Activated T-helper 2 cell treated with anti-CD3 and anti-CD28 coated beads, Interferon-gamma antibody, Interleukin-2, Interleukin-4, amounts not matched to agents 10 μg/mL and 5 μg/mL and 100 μg/mL, durations not matched to agents 14 hours and 24 hours and 36 hours (primary cell): ENCODE data around the gene CAPN13. TPM values are rescaled to one million over a fixed set of nuclear protein-coding genes. Genes with fewer than 3 reads are reported as not detected.

Experiments used
- DNase-seq: peaks from one replicate; pipeline ENCODE4 v3.0.0; 2021; ENCODE audit warnings: low spot score
- H3K27ac Mint-ChIP-seq: one replicate; pipeline ENCODE4 v1.8.0; 2021; ENCODE audit warnings: mixed read lengths
- H3K27me3 Mint-ChIP-seq: one replicate; pipeline ENCODE4 v1.8.0; 2021; ENCODE audit warnings: low read depth, mixed read lengths
- H3K36me3 Mint-ChIP-seq: one replicate; pipeline ENCODE4 v1.8.0; 2021; ENCODE audit warnings: low read depth, mixed read lengths
- H3K4me1 Mint-ChIP-seq: one replicate; pipeline ENCODE4 v1.8.0; 2021; ENCODE audit warnings: low read depth, mixed read lengths
- H3K4me3 Mint-ChIP-seq: one replicate; pipeline ENCODE4 v1.8.0; 2021; ENCODE audit warnings: low read depth, mild to moderate bottlenecking, moderate library complexity, mixed read lengths
- H3K9me3 Mint-ChIP-seq: one replicate; pipeline ENCODE4 v1.8.0; 2021; ENCODE audit warnings: mixed read lengths
- intact Hi-C: fragments of 100-400 bp; cut with micrococcal nuclease; formaldehyde crosslinking; loops from one replicate; pipeline ENCODE4 v1.15.1; 2023
- total RNA-seq: library from RNA; stranded (reverse); gene quantifications from 2 replicates; pipeline ENCODE4 v1.2.3, GENCODE V29; 2022

CAPN13 gene
- total RNA-seq, 1 donor from 2014 or later: not detected

- no peak for DNase-seq
- H3K4me1 Mint-ChIP-seq: no peaks in the 10 kb centered on the region
- H3K4me3 Mint-ChIP-seq: no peak overlapping the region
Measured at GRCh38 chr2:30694286-30695055, 112.8 kb downstream of the CAPN13 start.

DNA sequence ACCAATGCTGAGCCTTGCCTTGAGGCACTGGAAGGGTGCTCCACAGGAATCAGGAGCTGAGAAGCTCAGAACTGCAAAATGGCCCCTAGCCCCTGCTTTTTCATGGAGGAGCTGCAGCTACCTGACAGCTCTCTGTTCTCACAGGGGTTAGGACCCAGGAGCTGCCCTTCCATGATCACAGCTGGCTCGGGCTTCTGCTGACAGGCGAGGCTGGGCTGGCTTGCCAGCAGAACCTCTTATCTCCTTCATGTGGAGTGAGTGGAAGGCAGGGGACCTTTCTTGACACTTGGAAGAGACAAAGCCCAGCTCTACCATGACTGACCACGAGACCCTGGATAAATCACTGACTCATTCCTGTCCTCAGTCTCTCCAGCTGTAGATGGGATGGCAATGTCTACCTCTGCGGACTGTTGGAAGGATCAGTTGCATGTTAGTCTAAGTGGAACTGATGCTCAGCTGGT, 113.4 kb downstream of the CAPN13 start:
- Mint-ChIP-seq H3K9me3 (no peaks in the 10 kb centered on the region), H3K4me3 (no peak overlapping the region), H3K27ac (no peak overlapping the region), H3K36me3 (no peaks in the 10 kb centered on the region), H3K27me3 (peaks cover 2% of the 10 kb centered on the region), H3K4me1 (no peaks in the 10 kb centered on the region)
- intact Hi-C loops: no loop called here
- DNase-seq: peak; percentile 7

More at GRCh38 chr2:30694286-30695055, 112.8 kb downstream of the CAPN13 start:
- H3K27me3 Mint-ChIP-seq: peaks cover 2% of the 10 kb centered on the region
- H3K27ac Mint-ChIP-seq: no peak overlapping the region
- intact Hi-C loops: no loop called here
- no peaks in the 10 kb centered on the region for H3K9me3 Mint-ChIP-seq
- H3K36me3 Mint-ChIP-seq: no peaks in the 10 kb centered on the region

DNA sequence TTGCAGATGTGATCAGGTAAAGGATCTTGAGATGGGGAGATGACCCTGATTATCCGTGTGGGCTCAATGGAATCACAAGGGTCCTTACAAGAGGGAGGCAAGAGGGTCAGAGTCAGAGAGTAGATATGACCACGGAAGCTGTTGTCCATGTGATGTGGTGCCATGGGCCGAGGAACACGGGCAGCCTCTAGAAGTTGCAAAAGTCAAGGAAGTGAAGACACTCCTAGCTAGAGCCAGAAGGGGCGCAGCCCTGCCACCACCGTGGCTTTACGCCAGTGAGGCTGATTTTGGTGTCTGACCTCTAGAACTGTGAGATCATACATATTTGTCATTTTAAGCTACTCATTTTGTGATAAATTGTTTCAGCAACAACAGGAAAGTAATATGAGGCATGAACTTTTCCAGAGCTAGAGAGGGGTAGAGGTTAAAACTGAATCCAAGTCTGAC, 114.4 kb downstream of the CAPN13 start:
- Mint-ChIP-seq H3K36me3 (no peaks in the 10 kb centered on the region), H3K4me1 (no peaks in the 10 kb centered on the region), H3K27ac (no peak overlapping the region), H3K9me3 (no peaks in the 10 kb centered on the region), H3K4me3 (no peak overlapping the region), H3K27me3 (peaks cover 2% of the 10 kb centered on the region)
- DNase-seq: no peak
- intact Hi-C loops: no loop called here

DNA sequence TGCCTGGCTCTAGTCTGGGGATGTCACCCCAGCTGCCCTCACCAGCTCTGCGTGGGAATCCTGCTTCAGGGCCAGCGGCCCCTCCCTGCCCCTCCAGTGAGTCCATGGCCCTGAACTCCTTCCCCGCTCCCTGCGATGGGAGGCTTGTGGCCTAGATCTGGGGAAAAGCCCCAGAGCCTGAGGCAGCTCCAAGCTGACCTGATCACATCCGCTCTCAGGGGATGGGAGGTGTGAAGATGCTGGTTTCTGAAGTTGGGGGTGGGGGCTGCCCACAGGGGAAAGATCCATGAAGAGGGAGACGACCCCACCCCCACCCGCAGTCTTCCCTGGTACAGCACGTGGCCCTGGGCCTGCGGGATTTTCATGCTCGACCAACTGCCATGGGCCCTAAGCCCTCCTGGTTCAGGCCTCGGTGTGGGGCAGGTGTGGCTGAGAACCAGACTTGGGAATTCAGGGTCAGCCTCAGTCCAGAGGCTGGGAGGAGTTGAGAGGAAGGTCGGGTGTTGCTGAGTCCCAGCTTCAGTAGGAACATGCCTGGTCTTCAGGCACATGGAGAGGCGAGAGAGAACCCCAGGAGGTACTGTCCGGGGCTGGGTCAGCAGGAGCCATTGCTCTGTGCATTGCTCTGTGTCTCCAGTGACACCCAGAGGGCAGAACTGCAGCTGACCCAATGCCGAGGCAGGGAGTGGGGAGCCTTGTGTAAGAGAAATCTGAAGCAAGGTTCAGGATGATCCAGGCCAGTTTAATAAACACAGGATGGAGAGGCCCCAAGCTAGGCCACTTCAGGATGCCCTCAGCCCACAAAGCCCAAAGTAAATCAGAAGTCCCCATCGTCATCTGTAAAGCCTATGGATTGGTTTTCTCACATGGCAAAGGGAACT, 115.1 kb downstream of the CAPN13 start:
- Mint-ChIP-seq H3K4me1 (no peaks in the 10 kb centered on the region), H3K36me3 (no peaks in the 10 kb centered on the region), H3K9me3 (no peaks in the 10 kb centered on the region), H3K4me3 (no peak overlapping the region), H3K27ac (no peak overlapping the region), H3K27me3 (peaks cover 2% of the 10 kb centered on the region)
- intact Hi-C loops: no loop called here
- no peak for DNase-seq

- Mint-ChIP-seq H3K27ac (no peak overlapping the region), H3K4me3 (no peak overlapping the region), H3K4me1 (no peaks in the 10 kb centered on the region), H3K36me3 (no peaks in the 10 kb centered on the region), H3K9me3 (no peaks in the 10 kb centered on the region), H3K27me3 (no peaks in the 10 kb centered on the region)
- peak; percentile 6 for DNase-seq
- intact Hi-C loops: no loop called here
Measured at GRCh38 chr2:30691091-30691947, 115.9 kb downstream of the CAPN13 start.

DNA sequence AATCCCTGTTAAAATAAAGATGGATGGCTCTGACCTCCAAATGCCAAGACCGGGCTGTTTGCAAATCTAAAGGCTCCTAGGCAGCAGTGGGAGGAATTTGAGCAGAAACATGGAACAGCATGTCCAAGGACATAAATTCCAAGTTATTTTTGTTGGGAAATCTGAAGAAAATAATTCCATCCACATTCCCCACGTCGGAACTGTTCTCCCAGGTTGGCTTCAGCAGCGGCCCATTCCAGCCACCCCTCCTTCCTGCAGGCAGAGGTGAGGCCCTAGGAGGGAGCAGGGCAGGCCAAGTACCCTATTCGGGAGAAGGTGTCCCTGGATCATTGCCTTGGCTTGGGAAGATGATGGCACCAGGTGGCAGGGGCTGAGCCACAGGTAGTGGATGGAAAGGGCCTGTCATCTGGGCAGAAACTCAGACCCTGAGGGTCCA, 117.1 kb downstream of the CAPN13 start:
- no peaks in the 10 kb centered on the region for H3K27me3 Mint-ChIP-seq
- no peaks in the 10 kb centered on the region for H3K4me1 Mint-ChIP-seq
- no peaks in the 10 kb centered on the region for H3K9me3 Mint-ChIP-seq
- no peak overlapping the region for H3K27ac Mint-ChIP-seq
- H3K4me3 Mint-ChIP-seq: no peak overlapping the region
- no peak for DNase-seq
- no peaks in the 10 kb centered on the region for H3K36me3 Mint-ChIP-seq
- intact Hi-C loops: no loop called here

GRCh38 chr2:30689496-30690125, 117.6 kb downstream of the CAPN13 start:
- Mint-ChIP-seq H3K36me3 (no peaks in the 10 kb centered on the region), H3K27me3 (no peaks in the 10 kb centered on the region), H3K9me3 (no peaks in the 10 kb centered on the region), H3K4me3 (no peak overlapping the region), H3K4me1 (no peaks in the 10 kb centered on the region), H3K27ac (no peak overlapping the region)
- intact Hi-C loops: no loop called here
- DNase-seq: no peak

- no peaks in the 10 kb centered on the region for H3K9me3 Mint-ChIP-seq
- no peaks in the 10 kb centered on the region for H3K27me3 Mint-ChIP-seq
- no peak overlapping the region for H3K27ac Mint-ChIP-seq
- DNase-seq: no peak
- H3K4me3 Mint-ChIP-seq: no peak overlapping the region
- no peaks in the 10 kb centered on the region for H3K36me3 Mint-ChIP-seq
- intact Hi-C loops: no loop called here
- no peaks in the 10 kb centered on the region for H3K4me1 Mint-ChIP-seq
Measured at GRCh38 chr2:30688956-30689401, 118.3 kb downstream of the CAPN13 start.

GRCh38 chr2:30686669-30687068, 120.6 kb downstream of the CAPN13 start:
- no peak overlapping the region for H3K27ac Mint-ChIP-seq
- no peaks in the 10 kb centered on the region for H3K36me3 Mint-ChIP-seq
- DNase-seq: no peak
- H3K9me3 Mint-ChIP-seq: no peaks in the 10 kb centered on the region
- H3K4me1 Mint-ChIP-seq: no peaks in the 10 kb centered on the region
- intact Hi-C loops: no loop called here
- no peak overlapping the region for H3K4me3 Mint-ChIP-seq
- no peaks in the 10 kb centered on the region for H3K27me3 Mint-ChIP-seq

DNA sequence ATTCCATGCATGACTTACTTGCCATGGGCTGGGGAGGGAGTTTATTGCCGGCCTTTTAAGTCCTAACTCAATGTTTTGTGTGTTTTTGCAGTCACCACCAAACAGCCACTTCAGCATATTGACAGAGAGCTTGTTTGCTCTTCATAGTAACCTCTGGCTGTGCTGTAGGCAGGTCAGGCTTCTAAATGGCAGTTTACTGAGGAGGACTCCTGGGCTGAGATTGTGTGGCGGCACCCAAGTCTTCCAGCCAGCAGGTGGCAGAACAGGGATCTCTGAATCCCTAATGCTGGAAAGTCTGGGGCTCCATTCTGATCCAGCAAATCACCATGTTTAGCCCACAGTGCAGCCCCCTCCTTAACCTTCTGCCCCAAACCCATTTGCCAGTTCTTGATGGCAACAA, 121.2 kb downstream of the CAPN13 start:
- Mint-ChIP-seq H3K27me3 (peaks cover under 1% of the 10 kb centered on the region), H3K27ac (no peak overlapping the region), H3K36me3 (no peaks in the 10 kb centered on the region), H3K4me3 (no peak overlapping the region), H3K4me1 (no peaks in the 10 kb centered on the region), H3K9me3 (no peaks in the 10 kb centered on the region)
- DNase-seq: no peak
- intact Hi-C loops: no loop called here

- no peak overlapping the region for H3K4me3 Mint-ChIP-seq
- DNase-seq: no peak
- H3K27me3 Mint-ChIP-seq: peaks cover 1% of the 10 kb centered on the region
- intact Hi-C loops: no loop called here
- no peaks in the 10 kb centered on the region for H3K4me1 Mint-ChIP-seq
- H3K9me3 Mint-ChIP-seq: no peaks in the 10 kb centered on the region
- no peaks in the 10 kb centered on the region for H3K36me3 Mint-ChIP-seq
- H3K27ac Mint-ChIP-seq: no peak overlapping the region
Measured at GRCh38 chr2:30684996-30685395, 122.2 kb downstream of the CAPN13 start.

- intact Hi-C loops: no loop called here
- no peaks in the 10 kb centered on the region for H3K36me3 Mint-ChIP-seq
- DNase-seq: no peak
- no peaks in the 10 kb centered on the region for H3K9me3 Mint-ChIP-seq
- H3K27me3 Mint-ChIP-seq: peaks cover 1% of the 10 kb centered on the region
- H3K4me1 Mint-ChIP-seq: no peaks in the 10 kb centered on the region
- H3K27ac Mint-ChIP-seq: no peak overlapping the region
- no peak overlapping the region for H3K4me3 Mint-ChIP-seq
Measured at GRCh38 chr2:30684516-30684915, 122.7 kb downstream of the CAPN13 start.
